Tibial artery (tissue), 4 donors: ENCODE results near the gene CRY2.
"Not testable (repeated sequence)": the region's sequence is repeated elsewhere in the genome, so short reads cannot be mapped to it uniquely, and the experiment has no call there.

ENCODE experiments used
- DNase-seq, 2 donors: peaks; one replicate each; pipeline ENCODE4 v3.0.0-alpha.2; 2019
- H3K27ac ChIP-seq, 2 donors: fragments of 200-600 bp; sonication (generic) in 1 of 2; 1 replicate in 1 of 2; 2 replicates in 1 of 2; pipeline ENCODE4 v1.5.1; 2018 to 2019; ENCODE audit warnings: mild to moderate bottlenecking in 1 of 2
- H3K27me3 ChIP-seq, 2 donors: fragments of 200-600 bp; sonication (generic) in 1 of 2; one replicate each; pipeline versions ENCODE4 v1.5.1 to v1.6.0; 2016 to 2019
- H3K36me3 ChIP-seq, 3 donors: fragments of 200-600 bp; sonication (generic) in 2 of 3; one replicate each; pipeline ENCODE4 v1.5.1; 2016 to 2019; ENCODE audit warnings: mild to moderate bottlenecking in 2 of 3
- H3K4me1 ChIP-seq, 4 donors: fragments of 200-600 bp; sonication (generic) in 2 of 4; 1 replicate in 3 of 4; 2 replicates in 1 of 4; pipeline ENCODE4 v1.5.1; 2016 to 2019
- H3K4me3 ChIP-seq, 2 donors: fragments of 200-600 bp; sonication (generic) in 1 of 2; 1 replicate in 1 of 2; 2 replicates in 1 of 2; pipeline ENCODE4 v1.5.1; 2018 to 2019; ENCODE audit warnings: mild to moderate bottlenecking in 2 of 2
- H3K9me3 ChIP-seq, 3 donors: fragments of 200-600 bp; sonication (generic) in 1 of 3; one replicate each; pipeline ENCODE4 v1.5.1; 2016 to 2019
- CTCF ChIP-seq, 2 experiments: fragments of 200-600 bp in 1 of 2; fragments of 450-650 bp in 1 of 2; IDR thresholded peaks; one replicate each; pipeline ENCODE4 v1.5.1; 2017 to 2019; ENCODE audit warnings: antibody characterized with exemption in 2 of 2, mild to moderate bottlenecking in 1 of 2, moderate library complexity in 1 of 2
- intact Hi-C: fragments of 100-400 bp; cut with DNase I; formaldehyde crosslinking; loops from one replicate; pipeline ENCODE4 v1.15.0; 2023; ENCODE audit warnings: low total_unique reads

The CRY2 gene

GRCh38 chr11:45895553-45896259, 48.4 kb downstream of the CRY2 start:
- no peaks in the 10 kb centered on the region for H3K36me3 ChIP-seq
- no peak overlapping the region for H3K4me3 ChIP-seq
- H3K27ac ChIP-seq, result no peak overlapping the region
- TF ChIP-seq CTCF (IDR thresholded peaks at IDR 0.05), result no peak
- no peaks in the 10 kb centered on the region for H3K9me3 ChIP-seq
- no peak for DNase-seq
- peaks cover 0 to 16% (median 15%) of the 10 kb centered on the region in 4 donors for H3K4me1 ChIP-seq
- peaks cover 0 to 23% of the 10 kb centered on the region in 2 donors for H3K27me3 ChIP-seq
- intact Hi-C loops, result no loop called here

GRCh38 chr11:45896422-45896984, 49.2 kb downstream of the CRY2 start:
- DNase-seq, result no peak
- Histone ChIP-seq H3K9me3 (no peaks in the 10 kb centered on the region), H3K36me3 (no peaks in the 10 kb centered on the region), H3K4me3 (no peak overlapping the region), H3K4me1 (peaks cover 0 to 21% (median 21%) of the 10 kb centered on the region in 4 donors), H3K27ac (no peak overlapping the region), H3K27me3 (peaks cover 0 to 23% of the 10 kb centered on the region in 2 donors)
- no peak for TF ChIP-seq CTCF (IDR thresholded peaks at IDR 0.05)
- intact Hi-C loops, result no loop called here

GRCh38 chr11:45897556-45897955, 50.3 kb downstream of the CRY2 start:
- H3K4me1 ChIP-seq, result peaks cover 0 to 21% (median 21%) of the 10 kb centered on the region in 4 donors
- DNase-seq, result no peak
- peaks cover 0 to 5% (median 0%) of the 10 kb centered on the region in 3 donors for H3K36me3 ChIP-seq
- no peaks in the 10 kb centered on the region for H3K9me3 ChIP-seq
- no peak overlapping the region for H3K27ac ChIP-seq
- H3K27me3 ChIP-seq, result peaks cover 0 to 21% of the 10 kb centered on the region in 2 donors
- TF ChIP-seq CTCF (IDR thresholded peaks at IDR 0.05), result no peak
- no peak overlapping the region for H3K4me3 ChIP-seq
- intact Hi-C loops, result no loop called here

GRCh38 chr11:45899086-45899447, 51.8 kb downstream of the CRY2 start:
- Histone ChIP-seq H3K27me3 (peaks cover 0 to 17% of the 10 kb centered on the region in 2 donors), H3K27ac (peak overlapping the region in 1 of 2 donors; percentile 57), H3K36me3 (peaks cover 0 to 21% (median 0%) of the 10 kb centered on the region in 3 donors), H3K4me3 (peak overlapping the region; percentile 53 to 77), H3K4me1 (peaks cover 0 to 21% (median 21%) of the 10 kb centered on the region in 4 donors), H3K9me3 (no peaks in the 10 kb centered on the region)
- TF ChIP-seq CTCF (IDR thresholded peaks at IDR 0.05), result no peak
- intact Hi-C loops, result no loop called here
- DNase-seq, result no peak

- Histone ChIP-seq H3K36me3 (peaks cover 0 to 26% (median 0%) of the 10 kb centered on the region in 3 donors), H3K4me3 (peak overlapping the region; percentile 53 to 77), H3K27ac (peak overlapping the region; percentile 57 to 62), H3K9me3 (no peaks in the 10 kb centered on the region), H3K4me1 (peaks cover 0 to 21% (median 21%) of the 10 kb centered on the region in 4 donors), H3K27me3 (peaks cover 0 to 17% of the 10 kb centered on the region in 2 donors)
- no peak for TF ChIP-seq CTCF (IDR thresholded peaks at IDR 0.05)
- peak; percentile 82 to 89 for DNase-seq
- intact Hi-C loops, result no loop called here
These were observed 52.3 kb downstream of the CRY2 start for GRCh38 chr11:45899448-45900174.

- peaks cover 0 to 12% of the 10 kb centered on the region in 2 donors for H3K27me3 ChIP-seq
These were observed 53.0 kb downstream of the CRY2 start for GRCh38 chr11:45900175-45900800.

More at GRCh38 chr11:45900175-45900800, 53.0 kb downstream of the CRY2 start:
- H3K4me3 ChIP-seq, result peak overlapping the region; percentile 53 to 77
- H3K9me3 ChIP-seq, intact Hi-C loops, DNase-seq: not testable (repeated sequence)
- H3K4me1 ChIP-seq, result peaks cover 0 to 21% (median 21%) of the 10 kb centered on the region in 4 donors
- peaks cover 0 to 32% (median 0%) of the 10 kb centered on the region in 3 donors for H3K36me3 ChIP-seq
- peak overlapping the region; percentile 57 to 62 for H3K27ac ChIP-seq
